Limb (tissue), 2 donors: ENCODE results near the gene MREG.
"Not testable (repeated sequence)": the region's sequence is repeated elsewhere in the genome, so short reads cannot be mapped to it uniquely, and the experiment has no call there.

Experiments
- DNase-seq, 2 donors: peaks; one replicate each; pipeline ENCODE4 v3.0.0-alpha.2; 2016; ENCODE audit errors: extremely low spot score in 2 of 2

Gene MREG

GRCh38 chr2:216021768-216022565, 8.6 kb upstream of the MREG start:
- DNase-seq, result no peak

- no peak for DNase-seq
Measured at GRCh38 chr2:216018709-216019108, 5.4 kb upstream of the MREG start.

- no peak for DNase-seq
Measured at GRCh38 chr2:216017365-216017764, 4.0 kb upstream of the MREG start.

GRCh38 chr2:216016581-216016980, 3.2 kb upstream of the MREG start:
- DNase-seq, result no peak

GRCh38 chr2:216015722-216016464, 2.5 kb upstream of the MREG start:
- no peak for DNase-seq

- DNase-seq, result no peak
Measured at GRCh38 chr2:216014986-216015385, 1.6 kb upstream of the MREG start.

GRCh38 chr2:216014006-216014405, 655 bp upstream of the MREG start:
- no peak for DNase-seq

- DNase-seq, result no peak
Measured at GRCh38 chr2:216012830-216013079, 596 bp downstream of the MREG start.

- no peak for DNase-seq
Measured at GRCh38 chr2:216012133-216012829, 1.1 kb downstream of the MREG start.

GRCh38 chr2:216009215-216009614, 4.1 kb downstream of the MREG start:
- DNase-seq, result not testable (repeated sequence)

GRCh38 chr2:216008387-216008786, 5.0 kb downstream of the MREG start:
- DNase-seq, result no peak

- no peak for DNase-seq
Measured at GRCh38 chr2:216006164-216006663, 7.1 kb downstream of the MREG start.

- DNase-seq, result no peak
Measured at GRCh38 chr2:216004697-216005283, 8.6 kb downstream of the MREG start.

- no peak for DNase-seq
Measured at GRCh38 chr2:216003876-216004696, 9.3 kb downstream of the MREG start.

GRCh38 chr2:216002693-216003092, 10.7 kb downstream of the MREG start:
- DNase-seq, result no peak

GRCh38 chr2:216002101-216002678, 11.2 kb downstream of the MREG start:
- no peak for DNase-seq

- DNase-seq, result no peak
Measured at GRCh38 chr2:216001216-216002100, 11.9 kb downstream of the MREG start.

GRCh38 chr2:215998636-215999035, 14.7 kb downstream of the MREG start:
- DNase-seq, result no peak

GRCh38 chr2:215997219-215997618, 16.1 kb downstream of the MREG start:
- DNase-seq, result no peak

GRCh38 chr2:215994911-215995310, 18.4 kb downstream of the MREG start:
- DNase-seq, result no peak
